GM12878 (cell line): ENCODE measurements around the gene BICD1. TPM values are rescaled to one million over a fixed set of nuclear protein-coding genes. Genes with fewer than 3 reads are reported as not detected.

Experiments
- ATAC-seq: fragments of 200-7000 bp; cut with Tn5 transposase; 3 replicates; pipeline ENCODE4 v1.9.1; 2020; ENCODE audit warnings: mild to moderate bottlenecking, moderate library complexity
- BruUV-seq: library from RNA; stranded (reverse); fragments of 400-500 nt; replicated peaks from 2 replicates; lab custom pipeline; 2021; lab: Mats Ljungman, UMichigan
- CTCF ChIA-PET: fragments of 300-600 bp; sonication (Branson Sonifier 250); formaldehyde crosslinking; extraction: SDS; loops from one replicate; lab custom pipeline; 2021; ENCODE audit warnings: inconsistent platforms; lab: Yijun Ruan, JAX
- POLR2A ChIA-PET: fragments of 350-600 bp; formaldehyde crosslinking; extraction: SDS; loops from one replicate; lab custom pipeline; 2021; ENCODE audit warnings: inconsistent platforms; lab: Charles Lee
- RAD21 ChIA-PET: fragments of 300-600 bp; sonication (Branson Sonifier 250); formaldehyde crosslinking; loops from one replicate; lab custom pipeline; 2023; ENCODE audit warnings: antibody characterized with exemption; ENCODE audit not compliant: unreplicated experiment; lab: Charles Lee
- SMC1A ChIA-PET: fragments of 300-600 bp; sonication (Branson Sonifier 250); formaldehyde crosslinking; loops from one replicate; lab custom pipeline; 2023; ENCODE audit not compliant: unreplicated experiment, uncharacterized antibody; lab: Charles Lee
- DNase-seq: peaks from one replicate; pipeline ENCODE4 v3.0.0-alpha.2; 2011; ENCODE audit warnings: low read depth, low spot score
- FAIRE-seq: peaks from 3 replicates; lab custom pipeline; 2011; peaks lifted over from hg19 to GRCh38; lab: Jason Lieb, UNC
- H2AFZ ChIP-seq: 2 replicates; pipeline ENCODE4 v1.6.0; 2011; ENCODE audit warnings: low read depth, low read length, control low read depth; ENCODE audit not compliant: control insufficient read depth
- H3K27ac ChIP-seq: 2 replicates; pipeline ENCODE4 v1.5.1; 2011; ENCODE audit warnings: control low read depth; ENCODE audit not compliant: control insufficient read depth, insufficient read depth
- H3K27me3 ChIP-seq, 2 experiments: replicated peaks in 1 of 2; 2 replicates each; pipeline versions ENCODE4 v1.6.0 to v1.6.1; 2011; ENCODE audit warnings: low read length in 1 of 2; ENCODE audit not compliant: control insufficient read depth in 2 of 2, insufficient read depth in 2 of 2
- H3K36me3 ChIP-seq, 2 experiments: 2 replicates each; pipeline ENCODE4 v1.5.1; 2011; ENCODE audit warnings: low read length in 1 of 2; ENCODE audit not compliant: control insufficient read depth in 2 of 2, insufficient read depth in 2 of 2
- H3K4me1 ChIP-seq: 2 replicates; pipeline ENCODE4 v1.6.1; 2011; ENCODE audit warnings: mild to moderate bottlenecking, low read length, moderate library complexity, mixed read lengths; ENCODE audit not compliant: control insufficient read depth, insufficient read depth
- H3K4me2 ChIP-seq: 2 replicates; pipeline ENCODE4 v1.6.0; 2011; ENCODE audit warnings: control low read depth; ENCODE audit not compliant: control insufficient read depth, insufficient read depth
- H3K4me3 ChIP-seq: fragments of 200-600 bp; sonication (generic); 2 replicates; pipeline ENCODE4 v1.5.1; 2016
- H3K79me2 ChIP-seq: 2 replicates; pipeline ENCODE4 v1.6.0; 2011; ENCODE audit warnings: low read length; ENCODE audit not compliant: control insufficient read depth, insufficient read depth
- H3K9ac ChIP-seq: 2 replicates; pipeline ENCODE4 v1.8.0; 2011; ENCODE audit warnings: low read length, control low read depth, mixed read lengths; ENCODE audit not compliant: control insufficient read depth, insufficient read depth
- H3K9me3 ChIP-seq: replicated peaks from 3 replicates; pipeline ENCODE4 v1.5.1; 2011; ENCODE audit warnings: mild to moderate bottlenecking, low read length; ENCODE audit not compliant: control insufficient read depth, insufficient read depth
- H4K20me1 ChIP-seq: 2 replicates; pipeline ENCODE4 v1.6.0; 2011; ENCODE audit not compliant: control insufficient read depth, insufficient read depth
- BRCA1 ChIP-seq: IDR thresholded peaks from 2 replicates; pipeline ENCODE4 v1.6.1; 2011; ENCODE audit warnings: low read depth, low read length, improper control_type of control experiment
- CBX3 ChIP-seq: fragments of 200-600 bp; sonication (generic); IDR thresholded peaks from 2 replicates; pipeline ENCODE4 v1.6.1; 2016; ENCODE audit warnings: low read depth, borderline replicate concordance
- CHD2 ChIP-seq: IDR thresholded peaks from 2 replicates; pipeline ENCODE4 v1.6.1; 2011; ENCODE audit warnings: low read depth, low read length, improper control_type of control experiment, borderline replicate concordance
- CREM ChIP-seq: IDR thresholded peaks from 2 replicates; pipeline ENCODE4 v1.6.1; 2014; ENCODE audit warnings: antibody characterized with exemption, low read depth
- EZH2 ChIP-seq: IDR thresholded peaks from 2 replicates; pipeline ENCODE4 v1.6.1; 2012; ENCODE audit warnings: low read depth, mild to moderate bottlenecking, control low read depth, inconsistent platforms, low read length, borderline replicate concordance; ENCODE audit not compliant: control insufficient read depth
- FOXM1 ChIP-seq: IDR thresholded peaks from 2 replicates; pipeline ENCODE4 v1.6.1; 2012; ENCODE audit warnings: low read depth, mild to moderate bottlenecking, inconsistent platforms, low read length, moderate library complexity
- LARP7 ChIP-seq: fragments of 450-650 bp; IDR thresholded peaks from 2 replicates; pipeline ENCODE4 v1.6.1; 2017; ENCODE audit warnings: mild to moderate bottlenecking
- MEF2A ChIP-seq: IDR thresholded peaks from 2 replicates; pipeline ENCODE4 v1.6.1; 2011; ENCODE audit warnings: low read depth, mild to moderate bottlenecking, low read length, moderate library complexity; ENCODE audit not compliant: insufficient read depth
- MEF2B ChIP-seq: fragments of 450-650 bp; IDR thresholded peaks from 2 replicates; pipeline ENCODE4 v1.6.1; 2018; ENCODE audit warnings: mild to moderate bottlenecking, moderate library complexity; ENCODE audit not compliant: partially characterized antibody, poor library complexity, severe bottlenecking
- NFIC ChIP-seq: IDR thresholded peaks from 2 replicates; pipeline ENCODE4 v1.6.1; 2012; ENCODE audit warnings: low read depth, mild to moderate bottlenecking, inconsistent platforms, low read length, moderate library complexity
- NR2C2 ChIP-seq: IDR thresholded peaks from 2 replicates; pipeline ENCODE4 v1.6.1; 2011; ENCODE audit warnings: borderline replicate concordance, low read depth; ENCODE audit not compliant: control insufficient read depth, insufficient read length
- POLR2AphosphoS2 ChIP-seq: IDR thresholded peaks from 2 replicates; pipeline ENCODE4 v1.6.1; 2011; ENCODE audit warnings: low read depth, mild to moderate bottlenecking, low read length, improper control_type of control experiment, moderate library complexity
- POU2F2 ChIP-seq: IDR thresholded peaks from 3 replicates; pipeline ENCODE4 v1.6.1; 2011; ENCODE audit warnings: low read depth, mild to moderate bottlenecking, low read length, borderline replicate concordance
- SMAD1 ChIP-seq: fragments of 450-650 bp; IDR thresholded peaks from 2 replicates; pipeline ENCODE4 v1.6.1; 2018; ENCODE audit warnings: mild to moderate bottlenecking, low read depth; ENCODE audit not compliant: partially characterized antibody
- TAF1 ChIP-seq: IDR thresholded peaks from 2 replicates; pipeline ENCODE4 v1.6.1; 2011; ENCODE audit warnings: mild to moderate bottlenecking, low read depth, low read length, borderline replicate concordance
- YBX1 ChIP-seq: fragments of 450-650 bp; IDR thresholded peaks from 2 replicates; pipeline ENCODE4 v1.6.1; 2016; ENCODE audit warnings: antibody characterized with exemption
- in situ Hi-C: fragments of 300-500 bp; cut with MboI; formaldehyde crosslinking; loops from 9 replicates; pipeline ENCODE4 v1.14.3; 2018; ENCODE audit warnings: mixed read lengths
- intact Hi-C: fragments of 100-400 bp; cut with micrococcal nuclease; formaldehyde crosslinking; loops from one replicate; pipeline ENCODE4 v1.14.2; 2022; ENCODE audit not compliant: unreplicated experiment
- polyA plus RNA-seq, 11 experiments: library from polyadenylated mRNA; depleted of rRNA in 4 of 11; unstranded in 6 of 11; stranded (reverse) in 5 of 11; fragments of >200 nt; fragmentation: Nextera tagmentation in 4 of 11; fragmentation: Illumina TruSeq in 1 of 11; extraction: Ambion mirVana in 4 of 11; extraction: Trizol in 1 of 11; gene quantifications; 1 replicate in 1 of 11; 2 replicates in 10 of 11; pipeline versions ENCODE4 v1.2.1 to v1.2.3, GENCODE V29; 2011 to 2016; ENCODE audit warnings: inconsistent platforms in 2 of 11, missing spikeins in 2 of 11, low read depth in 1 of 11
- total RNA-seq, 4 experiments: library from RNA; depleted of rRNA in 3 of 4; stranded (reverse); fragments of >200 nt in 3 of 4; fragmentation: Illumina TruSeq in 1 of 4; extraction: Trizol in 1 of 4; gene quantifications; 2 replicates each; pipeline versions ENCODE4 v1.2.1 to v1.2.3, GENCODE V29; 2013 to 2021
- TF ChIP-seq, protein P1 (sequence below): IDR thresholded peaks from 2 replicates; pipeline ENCODE4 v1.6.1; 2012; ENCODE audit warnings: low read depth, low read length, improper control_type of control experiment
- TF ChIP-seq, protein P2 (sequence below): fragments of 450-650 bp; IDR thresholded peaks from 2 replicates; pipeline ENCODE4 v1.6.1; 2016; ENCODE audit warnings: mild to moderate bottlenecking

BICD1 gene
- total and polyA plus RNA-seq, 10 of the 15 experiments (the other 5 are each of a cell fraction or from before 2014, with no cell fraction given) = 4.7 to 32.5 (median 14.4) TPM

DNA sequence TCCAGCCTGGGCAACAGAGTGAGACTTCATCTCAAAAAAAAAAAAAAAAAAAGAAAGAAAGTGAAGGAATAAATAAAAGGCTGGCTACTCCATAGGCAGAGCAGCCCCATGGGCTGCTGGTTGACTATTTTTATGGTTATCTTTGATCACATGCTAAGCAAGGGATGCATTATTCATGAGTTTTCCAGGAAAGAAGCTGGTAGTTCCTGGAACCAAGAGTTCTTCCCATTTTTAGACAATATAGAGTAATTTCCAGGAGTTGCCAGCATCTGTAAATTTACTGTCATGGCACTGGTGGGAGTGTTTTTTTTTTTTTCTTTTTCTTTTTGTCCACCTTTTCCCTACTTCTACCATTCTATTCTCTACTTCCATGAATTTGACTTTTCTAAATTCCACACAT, 316.9 kb downstream of the BICD1 start:
- in situ Hi-C loops = no loop called here
- Histone ChIP-seq H3K4me3 (no peak overlapping the region), H3K9ac (no peak overlapping the region), H3K27me3 (no peaks in the 10 kb centered on the region), H3K36me3 (no peaks in the 10 kb centered on the region), H3K27ac (no peak overlapping the region), H4K20me1 (no peaks in the 10 kb centered on the region), H3K79me2 (no peaks in the 10 kb centered on the region), H3K4me1 (no peaks in the 10 kb centered on the region), H3K4me2 (no peak overlapping the region), H2AFZ (no peak overlapping the region), H3K9me3 (no peaks in the 10 kb centered on the region)
- no TSS peak for BruUV-seq
- ATAC-seq = no peak
- ChIA-PET CTCF (no interaction called here), SMC1A (interaction anchor here (0.6 kb wide), 1 partner anchor 1076 kb away, joined by 3 read pairs; no protein-coding TSS in a partner anchor), RAD21 (no interaction called here), POLR2A (interaction anchor here (0.7 kb wide), 1 partner anchor 26 kb away, joined by 3 read pairs; no protein-coding TSS in a partner anchor)
- DNase-seq = no peak
- intact Hi-C loops = no loop called here
- FAIRE-seq = no peak
- TF ChIP-seq POLR2AphosphoS2 (no peak), POU2F2 (no peak), LARP7 (no peak), TAF1 (no peak), NFIC (no peak), FOXM1 (no peak), CHD2 (no peak), EZH2 (no peak), SMAD1 (no peak), MEF2B (no peak), YBX1 (no peak), CREM (no peak), NR2C2 (no peak), MEF2A (no peak), BRCA1 (no peak), CBX3 (no peak)
- TF ChIP-seq, protein P1, sequence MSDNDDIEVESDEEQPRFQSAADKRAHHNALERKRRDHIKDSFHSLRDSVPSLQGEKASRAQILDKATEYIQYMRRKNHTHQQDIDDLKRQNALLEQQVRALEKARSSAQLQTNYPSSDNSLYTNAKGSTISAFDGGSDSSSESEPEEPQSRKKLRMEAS = no peak
- TF ChIP-seq, protein P2, sequence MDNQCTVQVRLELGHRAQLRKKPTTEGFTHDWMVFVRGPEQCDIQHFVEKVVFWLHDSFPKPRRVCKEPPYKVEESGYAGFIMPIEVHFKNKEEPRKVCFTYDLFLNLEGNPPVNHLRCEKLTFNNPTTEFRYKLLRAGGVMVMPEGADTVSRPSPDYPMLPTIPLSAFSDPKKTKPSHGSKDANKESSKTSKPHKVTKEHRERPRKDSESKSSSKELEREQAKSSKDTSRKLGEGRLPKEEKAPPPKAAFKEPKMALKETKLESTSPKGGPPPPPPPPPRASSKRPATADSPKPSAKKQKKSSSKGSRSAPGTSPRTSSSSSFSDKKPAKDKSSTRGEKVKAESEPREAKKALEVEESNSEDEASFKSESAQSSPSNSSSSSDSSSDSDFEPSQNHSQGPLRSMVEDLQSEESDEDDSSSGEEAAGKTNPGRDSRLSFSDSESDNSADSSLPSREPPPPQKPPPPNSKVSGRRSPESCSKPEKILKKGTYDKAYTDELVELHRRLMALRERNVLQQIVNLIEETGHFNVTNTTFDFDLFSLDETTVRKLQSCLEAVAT = no peak
